ENCODE results near the gene GALP.
"Not testable (repeated sequence)": the region's sequence is repeated elsewhere in the genome, so short reads cannot be mapped to it uniquely, and the experiment has no call there.

Gene GALP

GRCh38 chr19:56175861-56176307 is at the start of gene GALP:
GALP (plus strand) TSS chr19:56176008; CDS start chr19:56177109, 1,101 bp downstream.
- not testable (repeated sequence) for DNase-seq (ENCODE audit: extremely low read depth in 1 of 2, low read depth in 1 of 2)

- DNase-seq (ENCODE audit: extremely low read depth in 1 of 2, low read depth in 1 of 2): no peak
These were observed 48.6 kb upstream of the GALP start for GRCh38 chr19:56126983-56127780.

GRCh38 chr19:56130006-56130405 is 45.8 kb upstream of the GALP start:
- no peak for DNase-seq (ENCODE audit: extremely low read depth in 1 of 2, low read depth in 1 of 2)

- DNase-seq (ENCODE audit: extremely low read depth in 1 of 2, low read depth in 1 of 2): no peak
These were observed 44.2 kb upstream of the GALP start for GRCh38 chr19:56131651-56132050.

- no peak for DNase-seq (ENCODE audit: extremely low read depth in 1 of 2, low read depth in 1 of 2)
These were observed 43.4 kb upstream of the GALP start for GRCh38 chr19:56132316-56132822.

- no peak for DNase-seq (ENCODE audit: extremely low read depth in 1 of 2, low read depth in 1 of 2)
These were observed 41.8 kb upstream of the GALP start for GRCh38 chr19:56133858-56134653.

- DNase-seq (ENCODE audit: extremely low read depth in 1 of 2, low read depth in 1 of 2): no peak
These were observed 41.2 kb upstream of the GALP start for GRCh38 chr19:56134654-56134921.

GRCh38 chr19:56136362-56136761 is 39.4 kb upstream of the GALP start:
- DNase-seq (ENCODE audit: extremely low read depth in 1 of 2, low read depth in 1 of 2): no peak

GRCh38 chr19:56137405-56137804 is 38.4 kb upstream of the GALP start:
- no peak for DNase-seq (ENCODE audit: extremely low read depth in 1 of 2, low read depth in 1 of 2)

GRCh38 chr19:56138069-56138468 is 37.7 kb upstream of the GALP start:
- DNase-seq (ENCODE audit: extremely low read depth in 1 of 2, low read depth in 1 of 2): no peak

GRCh38 chr19:56139847-56140582 is 35.8 kb upstream of the GALP start:
- DNase-seq (ENCODE audit: extremely low read depth in 1 of 2, low read depth in 1 of 2): no peak

- peak; percentile 93 to 99 for DNase-seq (ENCODE audit: extremely low read depth in 1 of 2, low read depth in 1 of 2)
These were observed 35.0 kb upstream of the GALP start, which contains the start of gene ZNF444 for GRCh38 chr19:56140583-56141416. ZNF444 (plus strand) TSS chr19:56141287; CDS start chr19:56146912, 5,625 bp downstream.

- no peak for DNase-seq (ENCODE audit: extremely low read depth in 1 of 2, low read depth in 1 of 2)
These were observed 34.3 kb upstream of the GALP start for GRCh38 chr19:56141417-56141993.

- DNase-seq (ENCODE audit: extremely low read depth in 1 of 2, low read depth in 1 of 2): no peak
These were observed 33.6 kb upstream of the GALP start for GRCh38 chr19:56142087-56142787.

GRCh38 chr19:56142897-56143434 is 32.8 kb upstream of the GALP start:
- no peak for DNase-seq (ENCODE audit: extremely low read depth in 1 of 2, low read depth in 1 of 2)

GRCh38 chr19:56144376-56144775 is 31.4 kb upstream of the GALP start:
- DNase-seq (ENCODE audit: extremely low read depth in 1 of 2, low read depth in 1 of 2): no peak

GRCh38 chr19:56144831-56145230 is 31.0 kb upstream of the GALP start:
- DNase-seq (ENCODE audit: extremely low read depth in 1 of 2, low read depth in 1 of 2): no peak

GRCh38 chr19:56145698-56146097 is 30.1 kb upstream of the GALP start:
- DNase-seq (ENCODE audit: extremely low read depth in 1 of 2, low read depth in 1 of 2): no peak

- no peak for DNase-seq (ENCODE audit: extremely low read depth in 1 of 2, low read depth in 1 of 2)
These were observed 28.9 kb upstream of the GALP start for GRCh38 chr19:56146904-56147303.

Data from stimulated activated CD8-positive, alpha-beta memory T cell treated with anti-CD3 and anti-CD28 coated beads, Interleukin-7, amount 100 ng/mL, for 48 hours (primary cell).